WTC11 (cell line): ENCODE results near the gene MYCBPAP. TPM values are rescaled to one million over a fixed set of nuclear protein-coding genes. Genes with fewer than 3 reads are reported as not detected.

Experiments
- ATAC-seq: fragments of 200-7000 bp; cut with Tn5 transposase; 2 replicates; pipeline ENCODE4 v1.10.0; 2021; ENCODE audit warnings: mild to moderate bottlenecking, moderate library complexity
- CTCF ChIA-PET: fragments of 300-600 bp; sonication (Branson Sonifier 250); formaldehyde crosslinking; loops from one replicate; lab custom pipeline; 2021; ENCODE audit warnings: antibody characterized with exemption; lab: Charles Lee
- POLR2A ChIA-PET: fragments of 350-600 bp; sonication (Branson Sonifier 250); formaldehyde crosslinking; loops from one replicate; lab custom pipeline; 2021; ENCODE audit warnings: antibody characterized with exemption; lab: Charles Lee
- DNase-seq: peaks from one replicate; pipeline ENCODE4 v3.0.0; 2021; ENCODE audit warnings: low spot score
- H3K27ac Mint-ChIP-seq: 2 replicates; pipeline ENCODE4 v1.8.0; 2021; ENCODE audit warnings: mixed read lengths
- H3K27me3 Mint-ChIP-seq: 2 replicates; pipeline ENCODE4 v1.8.0; 2021; ENCODE audit warnings: low read depth, mild to moderate bottlenecking, moderate library complexity, mixed read lengths
- H3K36me3 Mint-ChIP-seq: 2 replicates; pipeline ENCODE4 v1.8.0; 2021; ENCODE audit warnings: mixed read lengths
- H3K4me1 Mint-ChIP-seq: 2 replicates; pipeline ENCODE4 v1.8.0; 2022; ENCODE audit warnings: mixed read lengths
- H3K4me3 Mint-ChIP-seq: 2 replicates; pipeline ENCODE4 v1.8.0; 2021; ENCODE audit warnings: mild to moderate bottlenecking, moderate library complexity, mixed read lengths
- H3K9me3 Mint-ChIP-seq: 2 replicates; pipeline ENCODE4 v1.8.0; 2021; ENCODE audit warnings: mixed read lengths
- CTCF ChIP-seq: fragments of 200-600 bp; IDR thresholded peaks from 2 replicates; pipeline ENCODE4 v1.8.0; 2022; ENCODE audit warnings: antibody characterized with exemption
- ETV6 ChIP-seq: sonication (generic); formaldehyde crosslinking; IDR thresholded peaks from 2 replicates; pipeline ENCODE4 v1.8.1; 2022; ENCODE audit warnings: mild to moderate bottlenecking, missing genetic modification reagents
- GTF2I ChIP-seq: fragments of 250-450 bp; sonication (Bioruptor Pico); conservative IDR thresholded peaks from 2 replicates; pipeline ENCODE4 v1.4.0; 2021; ENCODE audit warnings: mild to moderate bottlenecking
- HMGXB4 ChIP-seq: sonication (generic); formaldehyde crosslinking; IDR thresholded peaks from 2 replicates; pipeline ENCODE4 v1.8.1; 2023; ENCODE audit warnings: mild to moderate bottlenecking, moderate library complexity, missing genetic modification reagents
- MYBL2 ChIP-seq: sonication (generic); formaldehyde crosslinking; IDR thresholded peaks from 2 replicates; pipeline ENCODE4 v1.8.1; 2023; ENCODE audit warnings: mild to moderate bottlenecking, moderate library complexity, missing genetic modification reagents
- NFE2L1 ChIP-seq: sonication (generic); formaldehyde crosslinking; IDR thresholded peaks from 2 replicates; pipeline ENCODE4 v1.8.1; 2023; ENCODE audit warnings: missing genetic modification reagents
- NR1H2 ChIP-seq: sonication (generic); formaldehyde crosslinking; IDR thresholded peaks from 2 replicates; pipeline ENCODE4 v1.9.0; 2021; ENCODE audit warnings: mild to moderate bottlenecking, moderate library complexity, missing genetic modification reagents
- NR2C2 ChIP-seq: sonication (generic); formaldehyde crosslinking; IDR thresholded peaks from 2 replicates; pipeline ENCODE4 v1.8.0; 2022; ENCODE audit warnings: mild to moderate bottlenecking, missing genetic modification reagents
- PRRX2 ChIP-seq: fragments of 250-450 bp; sonication (Bioruptor Pico); IDR thresholded peaks from 2 replicates; pipeline ENCODE4 v1.8.0; 2021; ENCODE audit warnings: mild to moderate bottlenecking
- SP1 ChIP-seq: sonication (generic); formaldehyde crosslinking; conservative IDR thresholded peaks from 2 replicates; pipeline ENCODE4 v1.8.1; 2022; ENCODE audit warnings: missing genetic modification reagents
- TEAD4 ChIP-seq: sonication (generic); formaldehyde crosslinking; IDR thresholded peaks from 2 replicates; pipeline ENCODE4 v1.8.0; 2022; ENCODE audit warnings: mild to moderate bottlenecking, missing genetic modification reagents
- ZNF512 ChIP-seq: sonication (generic); formaldehyde crosslinking; IDR thresholded peaks from 2 replicates; pipeline ENCODE4 v1.8.1; 2022; ENCODE audit warnings: missing genetic modification reagents, borderline replicate concordance
- total RNA-seq: library from RNA; stranded (reverse); gene quantifications from 3 replicates; pipeline ENCODE4 v1.2.3, GENCODE V29; 2021
- TF ChIP-seq, protein P1 (sequence below): sonication (generic); formaldehyde crosslinking; IDR thresholded peaks from 2 replicates; pipeline ENCODE4 v1.8.1; 2023; ENCODE audit warnings: mild to moderate bottlenecking, missing genetic modification reagents, borderline replicate concordance
- TF ChIP-seq, protein P2 (sequence below): sonication (generic); formaldehyde crosslinking; IDR thresholded peaks from 2 replicates; pipeline ENCODE4 v1.8.1; 2023; ENCODE audit warnings: mild to moderate bottlenecking, missing genetic modification reagents
- TF ChIP-seq, protein P3 (sequence below): sonication (generic); formaldehyde crosslinking; IDR thresholded peaks from 2 replicates; pipeline ENCODE4 v1.8.1; 2022; ENCODE audit warnings: low read depth, missing genetic modification reagents, borderline replicate concordance
- TF ChIP-seq, protein P4 (sequence below): sonication (generic); formaldehyde crosslinking; IDR thresholded peaks from 2 replicates; pipeline ENCODE4 v1.8.1; 2022; ENCODE audit warnings: low read depth, mild to moderate bottlenecking, moderate library complexity, missing genetic modification reagents, borderline replicate concordance

Gene MYCBPAP
- total RNA-seq, 1 experiment from 2014 or later = 5.7 TPM

DNA sequence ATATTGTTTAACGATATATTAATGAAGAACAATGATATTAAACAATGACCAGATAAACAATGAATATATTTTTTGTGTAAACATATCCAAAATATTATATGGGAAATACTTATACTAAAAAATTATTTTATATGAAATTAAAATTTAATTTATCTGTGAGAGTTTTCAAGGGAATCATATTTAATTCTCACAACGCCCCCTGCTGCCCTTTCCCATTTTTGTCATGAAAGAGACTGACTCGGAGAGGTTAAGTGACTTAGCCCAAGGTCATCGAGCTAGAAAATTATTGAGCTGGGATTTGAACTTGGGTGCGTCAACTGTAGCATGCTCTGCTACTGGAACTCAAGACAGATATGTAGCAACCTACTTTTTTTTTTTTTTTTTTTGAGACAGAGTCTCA, 7.2 kb upstream of the MYCBPAP start:
- CTCF ChIA-PET = interaction anchor here (0.6 to 4.6 kb wide), 28 partner anchors 9 to 430 kb away, joined by 3 to 35 read pairs (median 4); partner anchors contain the start of genes CACNA1G, EPN3, LRRC59 and RSAD1
- H3K4me1 Mint-ChIP-seq = peaks cover 8% of the 10 kb centered on the region
- ATAC-seq (no peak), DNase-seq (no peak)
- H3K4me3 Mint-ChIP-seq = no peak overlapping the region
- POLR2A ChIA-PET = no interaction called here
- TF ChIP-seq CTCF (peak; percentile 30; the same call in 1 of the 2 replicates), ZNF512 (no peak)
- no peaks in the 10 kb centered on the region for H3K27me3 Mint-ChIP-seq
- no peaks in the 10 kb centered on the region for H3K36me3 Mint-ChIP-seq
- H3K9me3 Mint-ChIP-seq = no peaks in the 10 kb centered on the region
- no peak overlapping the region for H3K27ac Mint-ChIP-seq

DNA sequence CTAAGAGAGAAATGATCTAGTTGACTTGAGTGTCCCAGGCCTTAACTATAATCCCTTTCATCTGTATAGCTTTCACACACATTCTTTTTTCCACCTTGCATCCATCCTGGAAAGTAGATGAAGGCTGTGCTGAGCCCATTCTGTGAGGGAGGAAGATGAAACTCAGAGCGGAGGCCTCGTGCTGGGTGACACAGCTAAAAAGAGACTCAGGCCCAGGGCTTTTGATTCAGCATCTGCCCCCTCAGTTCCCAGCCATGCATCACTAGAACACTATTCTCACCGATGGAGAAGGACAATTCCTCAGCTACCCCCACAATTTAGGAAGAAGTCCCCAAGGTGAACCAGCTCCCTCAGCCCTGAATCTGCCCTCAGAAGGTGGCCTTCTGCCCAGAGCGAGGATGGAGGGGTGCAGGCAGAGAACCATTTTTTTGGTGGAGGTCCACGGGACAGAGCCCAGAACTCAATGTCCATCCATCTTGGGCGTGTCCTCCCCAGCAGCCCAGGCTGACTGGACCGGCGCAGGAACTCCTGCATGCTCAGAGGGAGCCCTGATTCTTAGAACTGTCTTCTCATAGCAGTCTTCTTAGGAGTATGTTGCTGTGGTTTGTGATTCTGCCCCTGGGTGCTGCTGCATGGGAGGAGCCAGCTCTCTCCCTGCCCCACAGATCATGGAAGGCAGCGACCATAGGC, 5.8 kb upstream of the MYCBPAP start:
- Mint-ChIP-seq H3K9me3 (no peaks in the 10 kb centered on the region), H3K27me3 (no peaks in the 10 kb centered on the region), H3K4me1 (peaks cover 8% of the 10 kb centered on the region), H3K36me3 (no peaks in the 10 kb centered on the region), H3K27ac (no peak overlapping the region), H3K4me3 (no peak overlapping the region)
- ATAC-seq = no peak
- ChIA-PET POLR2A (interaction anchor here (1.2 kb wide), 1 partner anchor 58 kb away, joined by 4 read pairs; the partner anchor contains the start of gene CACNA1G), CTCF (interaction anchor here (1.2 to 4.6 kb wide), 8 partner anchors 14 to 302 kb away, joined by 3 to 35 read pairs (median 12); partner anchors contain the start of genes EPN3, LRRC59 and RSAD1)
- DNase-seq = no peak
- TF ChIP-seq, protein P1, sequence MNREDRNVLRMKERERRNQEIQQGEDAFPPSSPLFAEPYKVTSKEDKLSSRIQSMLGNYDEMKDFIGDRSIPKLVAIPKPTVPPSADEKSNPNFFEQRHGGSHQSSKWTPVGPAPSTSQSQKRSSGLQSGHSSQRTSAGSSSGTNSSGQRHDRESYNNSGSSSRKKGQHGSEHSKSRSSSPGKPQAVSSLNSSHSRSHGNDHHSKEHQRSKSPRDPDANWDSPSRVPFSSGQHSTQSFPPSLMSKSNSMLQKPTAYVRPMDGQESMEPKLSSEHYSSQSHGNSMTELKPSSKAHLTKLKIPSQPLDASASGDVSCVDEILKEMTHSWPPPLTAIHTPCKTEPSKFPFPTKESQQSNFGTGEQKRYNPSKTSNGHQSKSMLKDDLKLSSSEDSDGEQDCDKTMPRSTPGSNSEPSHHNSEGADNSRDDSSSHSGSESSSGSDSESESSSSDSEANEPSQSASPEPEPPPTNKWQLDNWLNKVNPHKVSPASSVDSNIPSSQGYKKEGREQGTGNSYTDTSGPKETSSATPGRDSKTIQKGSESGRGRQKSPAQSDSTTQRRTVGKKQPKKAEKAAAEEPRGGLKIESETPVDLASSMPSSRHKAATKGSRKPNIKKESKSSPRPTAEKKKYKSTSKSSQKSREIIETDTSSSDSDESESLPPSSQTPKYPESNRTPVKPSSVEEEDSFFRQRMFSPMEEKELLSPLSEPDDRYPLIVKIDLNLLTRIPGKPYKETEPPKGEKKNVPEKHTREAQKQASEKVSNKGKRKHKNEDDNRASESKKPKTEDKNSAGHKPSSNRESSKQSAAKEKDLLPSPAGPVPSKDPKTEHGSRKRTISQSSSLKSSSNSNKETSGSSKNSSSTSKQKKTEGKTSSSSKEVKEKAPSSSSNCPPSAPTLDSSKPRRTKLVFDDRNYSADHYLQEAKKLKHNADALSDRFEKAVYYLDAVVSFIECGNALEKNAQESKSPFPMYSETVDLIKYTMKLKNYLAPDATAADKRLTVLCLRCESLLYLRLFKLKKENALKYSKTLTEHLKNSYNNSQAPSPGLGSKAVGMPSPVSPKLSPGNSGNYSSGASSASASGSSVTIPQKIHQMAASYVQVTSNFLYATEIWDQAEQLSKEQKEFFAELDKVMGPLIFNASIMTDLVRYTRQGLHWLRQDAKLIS = no peak
- no peak for TF ChIP-seq MYBL2 (CRISPR knock-in tag)
- no peak for TF ChIP-seq HMGXB4 (CRISPR knock-in tag)
- TF ChIP-seq ETV6 (CRISPR knock-in tag) = no peak
- TF ChIP-seq, protein P2, sequence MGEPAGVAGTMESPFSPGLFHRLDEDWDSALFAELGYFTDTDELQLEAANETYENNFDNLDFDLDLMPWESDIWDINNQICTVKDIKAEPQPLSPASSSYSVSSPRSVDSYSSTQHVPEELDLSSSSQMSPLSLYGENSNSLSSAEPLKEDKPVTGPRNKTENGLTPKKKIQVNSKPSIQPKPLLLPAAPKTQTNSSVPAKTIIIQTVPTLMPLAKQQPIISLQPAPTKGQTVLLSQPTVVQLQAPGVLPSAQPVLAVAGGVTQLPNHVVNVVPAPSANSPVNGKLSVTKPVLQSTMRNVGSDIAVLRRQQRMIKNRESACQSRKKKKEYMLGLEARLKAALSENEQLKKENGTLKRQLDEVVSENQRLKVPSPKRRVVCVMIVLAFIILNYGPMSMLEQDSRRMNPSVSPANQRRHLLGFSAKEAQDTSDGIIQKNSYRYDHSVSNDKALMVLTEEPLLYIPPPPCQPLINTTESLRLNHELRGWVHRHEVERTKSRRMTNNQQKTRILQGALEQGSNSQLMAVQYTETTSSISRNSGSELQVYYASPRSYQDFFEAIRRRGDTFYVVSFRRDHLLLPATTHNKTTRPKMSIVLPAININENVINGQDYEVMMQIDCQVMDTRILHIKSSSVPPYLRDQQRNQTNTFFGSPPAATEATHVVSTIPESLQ (CRISPR knock-in tag) = no peak
- no peak for TF ChIP-seq GTF2I (CRISPR knock-in tag)
- no peak for TF ChIP-seq NFE2L1 (CRISPR knock-in tag)
- TF ChIP-seq TEAD4 (CRISPR knock-in tag) = no peak
- TF ChIP-seq, protein P3, sequence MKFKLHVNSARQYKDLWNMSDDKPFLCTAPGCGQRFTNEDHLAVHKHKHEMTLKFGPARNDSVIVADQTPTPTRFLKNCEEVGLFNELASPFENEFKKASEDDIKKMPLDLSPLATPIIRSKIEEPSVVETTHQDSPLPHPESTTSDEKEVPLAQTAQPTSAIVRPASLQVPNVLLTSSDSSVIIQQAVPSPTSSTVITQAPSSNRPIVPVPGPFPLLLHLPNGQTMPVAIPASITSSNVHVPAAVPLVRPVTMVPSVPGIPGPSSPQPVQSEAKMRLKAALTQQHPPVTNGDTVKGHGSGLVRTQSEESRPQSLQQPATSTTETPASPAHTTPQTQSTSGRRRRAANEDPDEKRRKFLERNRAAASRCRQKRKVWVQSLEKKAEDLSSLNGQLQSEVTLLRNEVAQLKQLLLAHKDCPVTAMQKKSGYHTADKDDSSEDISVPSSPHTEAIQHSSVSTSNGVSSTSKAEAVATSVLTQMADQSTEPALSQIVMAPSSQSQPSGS = no peak
- no peak for TF ChIP-seq NR1H2 (CRISPR knock-in tag)
- TF ChIP-seq CTCF = no peak
- TF ChIP-seq NR2C2 (CRISPR knock-in tag) = no peak
- no peak for TF ChIP-seq PRRX2 (CRISPR knock-in tag)
- TF ChIP-seq, protein P4, sequence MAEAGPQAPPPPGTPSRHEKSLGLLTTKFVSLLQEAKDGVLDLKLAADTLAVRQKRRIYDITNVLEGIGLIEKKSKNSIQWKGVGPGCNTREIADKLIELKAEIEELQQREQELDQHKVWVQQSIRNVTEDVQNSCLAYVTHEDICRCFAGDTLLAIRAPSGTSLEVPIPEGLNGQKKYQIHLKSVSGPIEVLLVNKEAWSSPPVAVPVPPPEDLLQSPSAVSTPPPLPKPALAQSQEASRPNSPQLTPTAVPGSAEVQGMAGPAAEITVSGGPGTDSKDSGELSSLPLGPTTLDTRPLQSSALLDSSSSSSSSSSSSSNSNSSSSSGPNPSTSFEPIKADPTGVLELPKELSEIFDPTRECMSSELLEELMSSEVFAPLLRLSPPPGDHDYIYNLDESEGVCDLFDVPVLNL (CRISPR knock-in tag) = no peak
- TF ChIP-seq SP1 = no peak
